SK-N-SH treated with all-trans-retinoic acid at 6 μM for 48 hours (cell line): Measurements from ENCODE around the gene SLC6A19.

Experiments
- ATAC-seq: fragments of 200-7000 bp; cut with Tn5 transposase; 3 replicates; pipeline ENCODE4 v1.9.1; 2020; ENCODE audit warnings: mild to moderate bottlenecking, moderate library complexity
- ARNTL ChIP-seq: fragments of 450-650 bp; formaldehyde crosslinking; IDR thresholded peaks from 2 replicates; pipeline ENCODE4 v1.5.0; 2020; ENCODE audit warnings: low read depth, mild to moderate bottlenecking, moderate library complexity, borderline replicate concordance
- BACH2 ChIP-seq: fragments of 250-450 bp; sonication (Bioruptor Pico); IDR thresholded peaks from 2 replicates; pipeline ENCODE4 v1.9.0; 2021; ENCODE audit warnings: mild to moderate bottlenecking, borderline replicate concordance
- CSDC2 ChIP-seq: fragments of 250-450 bp; sonication (Bioruptor Pico); IDR thresholded peaks from 2 replicates; pipeline ENCODE4 v1.5.0; 2020; ENCODE audit warnings: mild to moderate bottlenecking, moderate library complexity
- ESRRG ChIP-seq: fragments of 250-450 bp; sonication (Bioruptor Pico); IDR thresholded peaks from 2 replicates; pipeline ENCODE4 v1.6.1; 2021; ENCODE audit warnings: mild to moderate bottlenecking
- ISL1 ChIP-seq: fragments of 250-450 bp; sonication (Bioruptor Pico); IDR thresholded peaks from 2 replicates; pipeline ENCODE4 v2.1.2; 2022; ENCODE audit warnings: mild to moderate bottlenecking, moderate library complexity
- OSR1 ChIP-seq: fragments of 250-450 bp; sonication (Bioruptor Pico); IDR thresholded peaks from 2 replicates; pipeline ENCODE4 v1.8.0; 2022; ENCODE audit warnings: moderate library complexity, mild to moderate bottlenecking, inconsistent platforms
- PATZ1 ChIP-seq: fragments of 250-450 bp; sonication (Bioruptor Pico); IDR thresholded peaks from 2 replicates; pipeline ENCODE4 v1.8.0; 2020; ENCODE audit warnings: mild to moderate bottlenecking, moderate library complexity, borderline replicate concordance
- PPARA ChIP-seq: fragments of 250-450 bp; sonication (Bioruptor Pico); IDR thresholded peaks from 2 replicates; pipeline ENCODE4 v1.5.0; 2020; ENCODE audit warnings: mild to moderate bottlenecking, borderline replicate concordance
- RARB ChIP-seq: fragments of 250-450 bp; sonication (Bioruptor Pico); IDR thresholded peaks from 2 replicates; pipeline ENCODE4 v1.8.0; 2021; ENCODE audit warnings: mild to moderate bottlenecking, moderate library complexity
- SNAI2 ChIP-seq: fragments of 250-450 bp; sonication (Bioruptor Pico); IDR thresholded peaks from 2 replicates; pipeline ENCODE4 v1.5.0; 2020; ENCODE audit warnings: mild to moderate bottlenecking, moderate library complexity
- TCF4 ChIP-seq: fragments of 250-450 bp; sonication (Bioruptor Pico); IDR thresholded peaks from 2 replicates; pipeline ENCODE4 v1.8.0; 2021; ENCODE audit warnings: mild to moderate bottlenecking, moderate library complexity, borderline replicate concordance
- TOX ChIP-seq: fragments of 250-450 bp; sonication (Bioruptor Pico); IDR thresholded peaks from 2 replicates; pipeline ENCODE4 v1.8.0; 2021; ENCODE audit warnings: mild to moderate bottlenecking, moderate library complexity, borderline replicate concordance
- ZC3H10 ChIP-seq: fragments of 250-450 bp; sonication (Bioruptor Pico); IDR thresholded peaks from 2 replicates; pipeline ENCODE4 v1.5.1; 2021; ENCODE audit warnings: mild to moderate bottlenecking, moderate library complexity
- ZNF565 ChIP-seq: fragments of 450-650 bp; formaldehyde crosslinking; conservative IDR thresholded peaks from 2 replicates; pipeline ENCODE4 v1.5.0; 2020; ENCODE audit warnings: low read depth, mild to moderate bottlenecking, moderate library complexity
- ZNF70 ChIP-seq: fragments of 450-650 bp; formaldehyde crosslinking; IDR thresholded peaks from 2 replicates; pipeline ENCODE4 v1.5.0; 2020; ENCODE audit warnings: mild to moderate bottlenecking, moderate library complexity
- ZNF8 ChIP-seq: fragments of 450-650 bp; formaldehyde crosslinking; IDR thresholded peaks from 2 replicates; pipeline ENCODE4 v1.5.0; 2020; ENCODE audit warnings: mild to moderate bottlenecking, moderate library complexity
- TF ChIP-seq, protein P1 (sequence below): fragments of 250-450 bp; sonication (Bioruptor Pico); IDR thresholded peaks from 2 replicates; pipeline ENCODE4 v1.5.1; 2021; ENCODE audit warnings: mild to moderate bottlenecking, moderate library complexity
- TF ChIP-seq, protein P2 (sequence below): fragments of 250-450 bp; sonication (Bioruptor Pico); IDR thresholded peaks from 2 replicates; pipeline ENCODE4 v1.8.0; 2021; ENCODE audit warnings: low read depth, mild to moderate bottlenecking, moderate library complexity, borderline replicate concordance
- TF ChIP-seq, protein P3 (sequence below): fragments of 250-450 bp; sonication (Bioruptor Pico); IDR thresholded peaks from 2 replicates; pipeline ENCODE4 v1.5.0; 2020; ENCODE audit warnings: mild to moderate bottlenecking, moderate library complexity

The SLC6A19 gene

DNA sequence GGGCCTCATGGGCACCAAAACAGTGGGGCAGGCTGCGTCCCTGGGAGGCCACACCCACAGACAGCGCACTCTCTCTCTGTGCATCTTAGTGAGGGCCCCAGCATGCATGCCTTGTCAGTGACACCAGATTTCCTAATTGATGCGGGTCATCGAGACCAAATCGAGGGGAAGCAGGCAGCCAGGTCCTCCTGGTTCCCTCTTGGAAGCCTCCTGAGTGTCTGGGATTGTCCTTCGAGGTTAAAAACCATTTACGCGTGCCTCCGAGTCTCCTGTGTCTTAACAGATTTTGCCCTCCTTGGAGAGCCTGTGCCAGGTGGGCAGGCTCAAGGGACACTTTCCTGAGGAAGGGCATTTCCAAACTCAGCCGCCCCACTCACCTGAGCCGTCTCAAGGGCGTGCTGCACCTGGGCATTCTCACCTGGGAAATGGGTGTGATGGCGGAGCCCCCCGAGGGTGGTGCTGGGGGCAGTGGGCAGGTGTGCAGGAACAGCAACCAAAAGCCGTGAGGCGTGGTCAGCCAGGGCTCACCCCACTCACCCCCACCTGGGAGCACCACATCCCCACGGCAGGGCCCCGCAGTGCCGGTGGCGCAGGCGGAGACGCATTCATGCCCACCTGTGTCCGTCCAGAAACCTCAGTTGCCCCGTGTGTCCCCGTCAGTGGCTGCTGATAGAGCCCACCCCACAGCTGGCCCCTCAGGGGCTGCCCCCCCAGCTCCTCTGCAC, 2.7 kb downstream of the SLC6A19 start:
- TF ChIP-seq, protein P1, sequence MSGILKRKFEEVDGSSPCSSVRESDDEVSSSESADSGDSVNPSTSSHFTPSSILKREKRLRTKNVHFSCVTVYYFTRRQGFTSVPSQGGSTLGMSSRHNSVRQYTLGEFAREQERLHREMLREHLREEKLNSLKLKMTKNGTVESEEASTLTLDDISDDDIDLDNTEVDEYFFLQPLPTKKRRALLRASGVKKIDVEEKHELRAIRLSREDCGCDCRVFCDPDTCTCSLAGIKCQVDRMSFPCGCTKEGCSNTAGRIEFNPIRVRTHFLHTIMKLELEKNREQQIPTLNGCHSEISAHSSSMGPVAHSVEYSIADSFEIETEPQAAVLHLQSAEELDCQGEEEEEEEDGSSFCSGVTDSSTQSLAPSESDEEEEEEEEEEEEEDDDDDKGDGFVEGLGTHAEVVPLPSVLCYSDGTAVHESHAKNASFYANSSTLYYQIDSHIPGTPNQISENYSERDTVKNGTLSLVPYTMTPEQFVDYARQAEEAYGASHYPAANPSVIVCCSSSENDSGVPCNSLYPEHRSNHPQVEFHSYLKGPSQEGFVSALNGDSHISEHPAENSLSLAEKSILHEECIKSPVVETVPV (CRISPR knock-in tag), result no peak
- TF ChIP-seq OSR1 (CRISPR knock-in tag) (no peak), TCF4 (CRISPR knock-in tag) (no peak), ARNTL (CRISPR knock-in tag) (no peak), SNAI2 (CRISPR knock-in tag) (no peak), TOX (CRISPR knock-in tag) (no peak), RARB (CRISPR knock-in tag) (no peak), ZNF8 (CRISPR knock-in tag) (no peak)
- TF ChIP-seq, protein P2, sequence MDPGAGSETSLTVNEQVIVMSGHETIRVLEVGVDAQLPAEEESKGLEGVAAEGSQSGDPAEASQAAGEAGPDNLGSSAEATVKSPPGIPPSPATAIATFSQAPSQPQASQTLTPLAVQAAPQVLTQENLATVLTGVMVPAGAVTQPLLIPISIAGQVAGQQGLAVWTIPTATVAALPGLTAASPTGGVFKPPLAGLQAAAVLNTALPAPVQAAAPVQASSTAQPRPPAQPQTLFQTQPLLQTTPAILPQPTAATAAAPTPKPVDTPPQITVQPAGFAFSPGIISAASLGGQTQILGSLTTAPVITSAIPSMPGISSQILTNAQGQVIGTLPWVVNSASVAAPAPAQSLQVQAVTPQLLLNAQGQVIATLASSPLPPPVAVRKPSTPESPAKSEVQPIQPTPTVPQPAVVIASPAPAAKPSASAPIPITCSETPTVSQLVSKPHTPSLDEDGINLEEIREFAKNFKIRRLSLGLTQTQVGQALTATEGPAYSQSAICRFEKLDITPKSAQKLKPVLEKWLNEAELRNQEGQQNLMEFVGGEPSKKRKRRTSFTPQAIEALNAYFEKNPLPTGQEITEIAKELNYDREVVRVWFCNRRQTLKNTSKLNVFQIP, result no peak
- TF ChIP-seq, protein P3, sequence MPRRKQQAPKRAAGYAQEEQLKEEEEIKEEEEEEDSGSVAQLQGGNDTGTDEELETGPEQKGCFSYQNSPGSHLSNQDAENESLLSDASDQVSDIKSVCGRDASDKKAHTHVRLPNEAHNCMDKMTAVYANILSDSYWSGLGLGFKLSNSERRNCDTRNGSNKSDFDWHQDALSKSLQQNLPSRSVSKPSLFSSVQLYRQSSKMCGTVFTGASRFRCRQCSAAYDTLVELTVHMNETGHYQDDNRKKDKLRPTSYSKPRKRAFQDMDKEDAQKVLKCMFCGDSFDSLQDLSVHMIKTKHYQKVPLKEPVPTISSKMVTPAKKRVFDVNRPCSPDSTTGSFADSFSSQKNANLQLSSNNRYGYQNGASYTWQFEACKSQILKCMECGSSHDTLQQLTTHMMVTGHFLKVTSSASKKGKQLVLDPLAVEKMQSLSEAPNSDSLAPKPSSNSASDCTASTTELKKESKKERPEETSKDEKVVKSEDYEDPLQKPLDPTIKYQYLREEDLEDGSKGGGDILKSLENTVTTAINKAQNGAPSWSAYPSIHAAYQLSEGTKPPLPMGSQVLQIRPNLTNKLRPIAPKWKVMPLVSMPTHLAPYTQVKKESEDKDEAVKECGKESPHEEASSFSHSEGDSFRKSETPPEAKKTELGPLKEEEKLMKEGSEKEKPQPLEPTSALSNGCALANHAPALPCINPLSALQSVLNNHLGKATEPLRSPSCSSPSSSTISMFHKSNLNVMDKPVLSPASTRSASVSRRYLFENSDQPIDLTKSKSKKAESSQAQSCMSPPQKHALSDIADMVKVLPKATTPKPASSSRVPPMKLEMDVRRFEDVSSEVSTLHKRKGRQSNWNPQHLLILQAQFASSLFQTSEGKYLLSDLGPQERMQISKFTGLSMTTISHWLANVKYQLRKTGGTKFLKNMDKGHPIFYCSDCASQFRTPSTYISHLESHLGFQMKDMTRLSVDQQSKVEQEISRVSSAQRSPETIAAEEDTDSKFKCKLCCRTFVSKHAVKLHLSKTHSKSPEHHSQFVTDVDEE, result no peak

DNA sequence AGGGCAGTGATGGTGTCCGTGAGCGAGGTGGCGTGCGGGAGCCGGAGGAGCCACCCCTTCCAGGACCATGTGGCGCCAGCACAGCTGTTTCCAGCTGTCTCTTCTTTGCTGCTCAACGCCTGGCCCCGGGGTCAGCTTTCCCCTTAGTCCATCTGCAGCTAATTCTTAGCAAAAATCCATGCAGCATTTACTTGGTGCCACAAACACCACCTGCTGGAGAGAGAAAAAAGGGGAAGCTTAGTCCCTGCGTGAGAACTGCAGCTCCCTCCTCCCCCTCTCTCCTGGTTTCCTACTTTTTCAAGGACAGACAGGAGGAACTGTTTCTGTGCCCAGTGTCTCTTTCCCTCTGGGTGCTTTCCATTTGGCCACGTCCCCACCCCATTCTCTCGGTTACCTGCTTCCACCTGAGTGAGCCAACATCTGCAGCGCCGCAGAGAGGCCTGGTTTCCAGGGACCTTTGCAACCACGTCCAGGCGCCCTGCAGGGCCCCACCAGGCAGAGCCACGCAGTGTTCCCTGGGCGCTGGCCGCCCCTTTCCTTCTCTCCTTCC, 3.4 kb downstream of the SLC6A19 start:
- TF ChIP-seq BACH2, result no peak
- TF ChIP-seq ZNF70 (CRISPR knock-in tag), result no peak
- TF ChIP-seq, protein P3, result no peak
- TF ChIP-seq ZNF8 (CRISPR knock-in tag), result no peak
- no peak for TF ChIP-seq SNAI2 (CRISPR knock-in tag)
- no peak for TF ChIP-seq ISL1
- TF ChIP-seq CSDC2 (CRISPR knock-in tag), result no peak
- no peak for TF ChIP-seq PPARA (CRISPR knock-in tag)
- no peak for TF ChIP-seq ZNF565 (CRISPR knock-in tag)
- TF ChIP-seq OSR1 (CRISPR knock-in tag), result no peak
- TF ChIP-seq ZC3H10, result no peak
- TF ChIP-seq ESRRG (CRISPR knock-in tag), result no peak
- TF ChIP-seq PATZ1 (CRISPR knock-in tag), result no peak
- ATAC-seq, result peak; percentile 53

More for the DNA sequence above, 2.7 kb downstream of the SLC6A19 start:
- no peak for ATAC-seq
